Activated CD8-positive, alpha-beta memory T cell treated with anti-CD3 and anti-CD28 coated beads, Interleukin-2, amount 50 U/mL, for 1 hour (primary cell): ENCODE results near the gene SPEG.

Experiments used
- DNase-seq: peaks from one replicate; pipeline ENCODE4 v3.0.0-alpha.2; 2020; ENCODE audit errors: extremely low read depth

Gene SPEG

DNA sequence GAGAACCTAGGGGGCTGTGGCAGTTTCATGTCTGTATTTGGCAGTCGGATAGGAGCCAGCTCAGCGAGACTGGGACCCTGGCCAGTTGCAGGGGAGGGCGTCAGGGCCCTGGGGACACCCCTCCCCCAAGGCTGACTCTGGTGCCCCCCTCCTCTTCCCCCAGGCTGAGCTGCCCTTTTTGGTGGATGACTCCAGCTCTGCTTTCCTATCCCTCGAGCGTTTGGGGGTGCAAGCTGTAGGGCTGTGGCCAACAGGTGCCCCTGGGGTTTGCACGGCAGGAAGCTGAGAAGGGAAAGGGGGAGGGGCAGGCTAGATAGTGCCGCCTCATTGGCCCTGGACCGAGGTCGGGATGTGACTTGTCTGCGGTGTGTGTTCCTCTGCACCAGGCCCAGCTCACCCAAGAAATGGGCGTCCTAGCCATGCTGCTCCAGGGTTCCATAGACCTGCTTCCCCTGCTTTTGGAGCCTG lies 26.4 kb downstream of the SPEG start:
- DNase-seq, result no peak

DNA sequence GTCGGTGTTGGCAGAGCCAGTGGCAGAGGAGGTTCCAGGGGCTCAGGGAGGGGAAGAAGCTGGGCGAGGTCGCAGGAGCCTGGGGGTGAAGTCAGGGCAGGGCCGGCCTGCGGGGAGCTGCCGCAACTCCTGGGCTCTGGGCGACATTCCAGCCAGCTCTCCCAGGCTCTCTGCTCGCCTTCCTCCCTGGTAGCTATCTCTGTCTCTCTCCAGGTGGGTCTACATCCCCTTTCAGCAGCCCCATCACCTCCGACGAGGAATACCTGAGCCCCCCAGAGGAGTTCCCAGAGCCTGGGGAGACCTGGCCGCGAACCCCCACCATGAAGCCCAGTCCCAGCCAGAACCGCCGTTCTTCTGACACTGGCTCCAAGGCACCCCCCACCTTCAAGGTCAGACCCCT lies 27.0 kb downstream of the SPEG start:
- no peak for DNase-seq

DNA sequence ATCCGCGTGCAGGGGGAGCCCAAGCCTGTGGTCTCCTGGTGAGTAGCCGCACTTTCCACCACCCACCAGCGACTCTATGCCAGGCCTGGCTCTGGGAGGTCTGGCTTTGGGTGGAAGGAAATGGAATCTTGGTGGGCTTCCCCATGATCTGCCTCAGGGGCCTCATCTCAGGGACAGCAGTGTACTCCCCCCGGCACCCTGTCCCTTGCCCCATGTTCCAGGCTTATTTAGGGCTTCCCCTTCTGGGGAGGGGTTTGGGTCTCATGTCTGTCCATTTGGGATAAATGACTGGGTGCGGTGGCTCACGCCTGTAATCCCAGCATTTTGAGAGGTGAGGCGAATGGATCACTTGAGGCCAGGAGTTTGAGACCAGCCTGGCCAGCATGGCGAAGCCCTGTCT lies 27.7 kb downstream of the SPEG start:
- DNase-seq, result no peak

DNA sequence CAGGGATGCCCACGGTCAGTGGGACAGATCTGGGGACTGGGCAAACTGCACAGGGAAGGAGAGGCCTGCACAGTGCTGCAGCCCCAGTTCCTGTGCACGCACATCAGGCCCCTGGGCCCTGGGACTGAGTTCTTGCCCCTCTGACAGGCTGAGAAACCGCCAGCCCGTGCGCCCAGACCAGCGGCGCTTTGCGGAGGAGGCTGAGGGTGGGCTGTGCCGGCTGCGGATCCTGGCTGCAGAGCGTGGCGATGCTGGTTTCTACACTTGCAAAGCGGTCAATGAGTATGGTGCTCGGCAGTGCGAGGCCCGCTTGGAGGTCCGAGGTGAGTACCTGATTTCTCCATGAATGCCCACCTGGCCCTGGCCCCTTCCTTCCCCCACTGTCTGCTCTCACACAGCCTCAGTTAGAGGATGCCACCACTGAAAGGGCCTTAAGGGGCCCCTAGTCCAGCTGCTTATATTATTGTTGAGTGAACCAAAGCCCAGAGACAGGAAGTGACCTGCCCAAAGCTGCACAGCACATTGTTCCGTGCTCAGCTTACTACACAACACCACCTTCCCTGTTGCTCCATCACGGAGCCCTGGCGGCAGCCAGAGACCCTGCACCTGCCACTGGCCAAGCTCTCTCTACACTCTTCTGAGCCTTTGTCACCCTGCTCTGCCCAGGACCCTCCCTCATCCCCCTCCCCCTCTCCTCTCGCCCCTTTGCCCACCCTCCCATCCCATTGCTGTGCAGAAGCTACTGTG lies 29.8 kb downstream of the SPEG start:
- DNase-seq, result no peak

DNA sequence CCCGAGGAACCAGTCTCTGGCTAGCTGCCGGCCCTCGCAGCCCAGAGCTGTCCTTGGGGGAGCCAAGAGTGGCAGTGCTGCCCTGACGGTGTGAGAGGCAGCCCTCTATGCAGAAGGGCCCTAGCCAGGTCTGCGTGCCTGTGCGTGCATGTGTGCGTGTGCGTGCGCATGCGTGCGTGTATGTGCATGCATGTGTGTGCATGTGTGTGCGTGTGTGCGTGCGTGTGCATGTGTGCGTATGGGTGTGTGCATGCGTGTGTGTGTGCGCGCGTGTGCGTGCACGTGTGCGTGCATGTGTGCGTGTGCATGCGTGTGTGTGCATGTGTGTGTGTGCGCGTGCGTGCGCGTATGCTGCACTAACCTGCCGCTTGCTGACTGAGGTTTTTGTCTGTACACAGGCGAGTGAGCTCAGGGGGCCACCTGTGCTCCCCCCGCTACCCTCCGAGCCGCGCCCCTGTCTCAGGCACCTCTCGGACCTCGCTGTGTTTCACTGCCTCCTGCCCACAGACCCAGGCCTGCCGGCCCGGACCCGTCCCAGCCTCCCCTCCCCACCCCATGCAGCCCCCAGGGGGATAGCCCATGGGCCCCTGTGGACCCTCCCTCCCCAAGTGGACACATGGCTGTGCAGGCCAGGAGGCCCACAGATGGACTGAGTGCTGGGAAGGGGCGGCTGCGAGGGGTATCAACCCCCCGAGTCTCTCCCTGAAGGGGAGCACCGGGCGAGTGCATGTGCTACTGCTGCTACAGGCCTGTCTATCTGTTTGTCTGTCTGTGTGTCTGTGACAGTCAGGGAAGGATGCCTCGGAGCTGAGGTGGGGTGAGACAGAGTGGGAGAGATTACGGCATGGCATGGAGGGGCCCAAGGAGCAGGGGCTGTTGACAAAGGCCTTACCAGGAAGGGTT lies 31.3 kb downstream of the SPEG start:
- DNase-seq, result no peak

DNA sequence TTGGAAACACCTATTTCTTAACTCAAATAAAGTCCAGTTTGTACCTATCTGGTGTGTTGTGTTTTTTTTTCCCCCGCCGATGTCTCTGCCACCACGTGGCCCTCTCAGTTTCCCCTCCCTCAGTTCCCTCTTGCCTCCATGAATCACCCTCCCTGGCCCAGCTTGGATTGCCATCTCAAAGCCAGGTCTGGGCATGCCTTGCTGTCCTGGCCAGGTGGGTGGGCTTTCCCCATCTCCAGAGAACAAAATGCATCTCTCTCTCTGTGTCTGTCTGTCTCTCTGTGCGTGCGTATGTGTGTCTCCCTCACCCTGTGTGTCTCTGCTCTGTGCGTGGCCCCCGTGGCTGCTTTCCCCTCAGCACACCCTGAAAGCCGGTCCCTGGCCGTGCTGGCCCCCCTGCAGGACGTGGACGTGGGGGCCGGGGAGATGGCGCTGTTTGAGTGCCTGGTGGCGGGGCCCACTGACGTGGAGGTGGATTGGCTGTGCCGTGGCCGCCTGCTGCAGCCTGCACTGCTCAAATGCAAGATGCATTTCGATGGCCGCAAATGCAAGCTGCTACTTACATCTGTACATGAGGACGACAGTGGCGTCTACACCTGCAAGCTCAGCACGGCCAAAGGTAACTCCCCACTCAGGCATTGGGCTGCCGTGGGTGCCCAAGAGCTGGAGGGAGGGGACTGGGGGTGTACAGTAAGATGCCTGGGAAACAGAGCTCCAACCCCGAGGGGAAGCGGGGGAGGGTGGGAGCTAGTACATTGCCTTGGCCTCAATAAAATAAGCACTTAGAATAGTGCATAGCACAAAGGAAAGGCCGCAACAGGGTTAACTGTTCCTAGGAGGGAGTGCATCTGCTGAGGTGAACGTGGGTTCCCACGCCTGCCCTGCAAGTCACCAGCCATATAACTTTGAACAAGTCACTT lies 32.4 kb downstream of the SPEG start:
- DNase-seq, result no peak

DNA sequence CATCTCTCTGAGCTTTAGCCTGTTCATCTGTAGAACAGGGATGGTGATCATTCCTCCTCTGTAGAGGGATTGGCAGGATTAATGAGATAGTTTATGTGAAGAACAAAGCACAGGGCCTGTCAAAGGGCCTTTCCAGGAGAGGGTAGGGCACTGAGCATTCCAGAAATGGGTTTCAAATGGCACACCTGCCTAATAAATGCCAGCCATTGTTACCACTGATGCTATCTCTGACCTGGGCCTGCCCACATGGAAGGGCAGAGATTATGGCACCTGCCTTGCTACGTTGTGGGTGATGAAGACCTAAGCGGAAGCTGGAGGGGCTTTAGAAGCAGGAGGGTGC lies 33.1 kb downstream of the SPEG start:
- DNase-seq, result no peak

DNA sequence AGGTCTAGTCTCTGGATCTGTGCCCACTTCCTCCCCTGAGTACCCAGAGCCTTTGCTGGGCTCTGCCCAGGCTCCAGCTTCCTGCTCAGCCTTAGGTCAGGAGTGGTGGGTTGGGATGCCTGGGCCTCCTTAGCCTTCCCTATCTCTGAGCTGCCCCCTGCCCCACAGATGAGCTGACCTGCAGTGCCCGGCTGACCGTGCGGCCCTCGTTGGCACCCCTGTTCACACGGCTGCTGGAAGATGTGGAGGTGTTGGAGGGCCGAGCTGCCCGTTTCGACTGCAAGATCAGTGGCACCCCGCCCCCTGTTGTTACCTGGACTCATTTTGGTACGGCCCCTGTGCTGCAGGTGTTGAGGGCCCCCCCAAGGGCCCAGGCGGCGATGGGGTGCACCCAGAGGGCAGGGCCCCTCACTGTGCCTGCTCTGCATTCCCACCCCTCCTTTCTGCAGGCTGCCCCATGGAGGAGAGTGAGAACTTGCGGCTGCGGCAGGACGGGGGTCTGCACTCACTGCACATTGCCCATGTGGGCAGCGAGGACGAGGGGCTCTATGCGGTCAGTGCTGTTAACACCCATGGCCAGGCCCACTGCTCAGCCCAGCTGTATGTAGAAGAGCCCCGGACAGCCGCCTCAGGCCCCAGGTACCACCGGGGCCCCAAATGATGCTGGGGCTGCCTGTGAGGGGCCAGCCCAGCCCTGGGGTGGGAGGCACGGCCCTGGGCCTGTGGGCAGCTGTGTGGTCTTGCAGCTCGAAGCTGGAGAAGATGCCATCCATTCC lies 34.0 kb downstream of the SPEG start:
- no peak for DNase-seq

DNA sequence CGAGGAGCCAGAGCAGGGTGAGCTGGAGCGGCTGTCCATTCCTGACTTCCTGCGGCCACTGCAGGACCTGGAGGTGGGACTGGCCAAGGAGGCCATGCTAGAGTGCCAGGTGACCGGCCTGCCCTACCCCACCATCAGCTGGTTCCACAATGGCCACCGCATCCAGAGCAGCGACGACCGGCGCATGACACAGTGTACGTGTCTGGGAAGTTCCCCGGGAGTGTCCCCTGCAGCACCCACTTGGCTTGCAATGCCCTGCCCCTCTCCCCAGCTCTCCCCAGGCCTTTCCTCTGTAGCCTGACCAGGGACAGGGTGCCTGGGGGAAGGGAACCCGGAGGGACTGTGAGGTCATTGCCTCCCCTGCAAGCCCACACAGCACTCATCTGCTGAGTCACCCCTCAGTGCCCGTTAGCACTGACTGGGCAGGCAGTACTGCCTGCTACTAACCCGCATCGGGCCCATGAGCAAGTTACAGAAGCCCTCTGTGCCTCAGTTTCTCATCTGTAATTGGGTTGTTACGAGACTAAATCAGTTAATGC lies 34.6 kb downstream of the SPEG start:
- no peak for DNase-seq

DNA sequence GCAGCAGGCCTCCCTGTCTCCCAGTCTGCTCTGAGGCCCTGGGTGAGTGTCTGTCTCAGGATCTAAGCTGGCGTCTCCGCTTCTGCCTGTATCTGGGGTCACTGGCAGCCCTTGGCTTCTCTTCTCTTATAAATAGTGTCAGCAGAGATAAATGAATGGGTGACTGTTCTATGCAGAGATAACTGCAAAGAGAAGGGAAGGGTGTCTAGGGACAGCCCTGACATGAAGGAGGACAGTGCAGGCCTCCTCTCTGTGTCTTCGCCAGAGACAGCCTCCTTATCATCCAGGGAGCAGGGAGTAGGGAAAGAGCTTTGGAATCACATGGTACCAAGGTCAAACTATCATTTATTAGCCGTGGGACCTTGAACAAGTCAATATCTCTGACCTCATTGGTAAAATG lies 35.8 kb downstream of the SPEG start:
- DNase-seq, result no peak

DNA sequence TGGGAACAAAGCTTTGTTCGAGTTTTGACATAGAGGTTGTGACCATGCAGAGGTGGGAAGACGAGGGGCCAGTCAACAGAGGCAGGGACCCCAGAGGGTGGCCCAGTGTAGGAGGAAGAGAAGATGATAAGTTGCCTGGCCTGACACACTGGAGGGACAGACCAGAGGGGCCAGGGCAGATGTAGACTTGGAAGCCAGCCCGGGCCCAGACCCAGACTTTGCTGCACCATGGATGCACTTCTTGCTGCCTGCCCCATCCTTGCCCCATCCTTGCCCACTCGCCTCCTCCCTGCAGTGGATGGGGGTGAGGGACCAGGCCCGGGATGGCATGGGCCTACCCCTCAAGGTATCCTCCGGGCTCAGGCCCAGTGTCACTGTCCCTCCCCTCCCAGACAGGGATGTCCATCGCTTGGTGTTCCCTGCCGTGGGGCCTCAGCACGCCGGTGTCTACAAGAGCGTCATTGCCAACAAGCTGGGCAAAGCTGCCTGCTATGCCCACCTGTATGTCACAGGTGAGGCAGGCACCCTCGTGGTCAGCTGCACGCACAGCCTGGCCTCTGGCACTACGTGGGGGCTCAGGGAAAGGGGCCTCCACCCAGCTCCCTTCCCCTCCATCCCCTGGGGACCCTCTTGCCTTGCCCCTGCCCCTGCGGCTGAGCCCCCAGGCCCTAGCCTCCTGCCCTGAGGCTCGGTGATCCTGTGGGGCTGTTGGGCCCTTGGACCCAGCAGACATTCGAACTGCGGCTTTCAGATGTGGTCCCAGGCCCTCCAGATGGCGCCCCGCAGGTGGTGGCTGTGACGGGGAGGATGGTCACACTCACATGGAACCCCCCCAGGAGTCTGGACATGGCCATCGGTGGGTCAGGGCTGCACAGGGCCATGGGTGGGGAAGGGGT lies 37.1 kb downstream of the SPEG start:
- no peak for DNase-seq

DNA sequence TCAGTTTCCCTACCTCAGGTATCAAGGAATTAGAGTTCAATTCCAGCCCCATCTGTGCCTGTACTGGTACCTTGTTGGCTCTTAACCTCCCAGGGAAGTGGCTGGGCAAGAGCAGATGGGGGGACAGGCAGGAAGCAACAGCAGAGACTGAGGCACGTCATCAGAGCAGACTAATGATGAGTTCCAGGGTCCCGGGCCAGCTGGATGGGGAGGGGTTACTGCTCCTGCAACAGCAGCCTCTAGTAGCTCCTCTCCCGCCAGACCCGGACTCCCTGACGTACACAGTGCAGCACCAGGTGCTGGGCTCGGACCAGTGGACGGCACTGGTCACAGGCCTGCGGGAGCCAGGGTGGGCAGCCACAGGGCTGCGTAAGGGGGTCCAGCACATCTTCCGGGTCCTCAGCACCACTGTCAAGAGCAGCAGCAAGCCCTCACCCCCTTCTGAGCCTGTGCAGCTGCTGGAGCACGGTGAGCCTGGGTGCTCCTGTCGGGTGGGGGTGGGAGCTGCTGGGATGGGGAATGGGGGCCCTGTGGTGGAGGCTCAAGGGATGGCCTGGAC lies 38.1 kb downstream of the SPEG start:
- DNase-seq, result no peak

DNA sequence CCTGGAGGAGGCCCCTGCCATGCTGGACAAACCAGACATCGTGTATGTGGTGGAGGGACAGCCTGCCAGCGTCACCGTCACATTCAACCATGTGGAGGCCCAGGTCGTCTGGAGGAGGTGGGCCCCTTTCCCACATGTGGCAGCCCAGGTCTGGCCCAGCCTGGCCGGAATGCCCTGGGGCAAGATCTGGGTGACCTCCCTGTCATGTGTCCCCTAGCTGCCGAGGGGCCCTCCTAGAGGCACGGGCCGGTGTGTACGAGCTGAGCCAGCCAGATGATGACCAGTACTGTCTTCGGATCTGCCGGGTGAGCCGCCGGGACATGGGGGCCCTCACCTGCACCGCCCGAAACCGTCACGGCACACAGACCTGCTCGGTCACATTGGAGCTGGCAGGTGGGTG lies 38.9 kb downstream of the SPEG start:
- no peak for DNase-seq

DNA sequence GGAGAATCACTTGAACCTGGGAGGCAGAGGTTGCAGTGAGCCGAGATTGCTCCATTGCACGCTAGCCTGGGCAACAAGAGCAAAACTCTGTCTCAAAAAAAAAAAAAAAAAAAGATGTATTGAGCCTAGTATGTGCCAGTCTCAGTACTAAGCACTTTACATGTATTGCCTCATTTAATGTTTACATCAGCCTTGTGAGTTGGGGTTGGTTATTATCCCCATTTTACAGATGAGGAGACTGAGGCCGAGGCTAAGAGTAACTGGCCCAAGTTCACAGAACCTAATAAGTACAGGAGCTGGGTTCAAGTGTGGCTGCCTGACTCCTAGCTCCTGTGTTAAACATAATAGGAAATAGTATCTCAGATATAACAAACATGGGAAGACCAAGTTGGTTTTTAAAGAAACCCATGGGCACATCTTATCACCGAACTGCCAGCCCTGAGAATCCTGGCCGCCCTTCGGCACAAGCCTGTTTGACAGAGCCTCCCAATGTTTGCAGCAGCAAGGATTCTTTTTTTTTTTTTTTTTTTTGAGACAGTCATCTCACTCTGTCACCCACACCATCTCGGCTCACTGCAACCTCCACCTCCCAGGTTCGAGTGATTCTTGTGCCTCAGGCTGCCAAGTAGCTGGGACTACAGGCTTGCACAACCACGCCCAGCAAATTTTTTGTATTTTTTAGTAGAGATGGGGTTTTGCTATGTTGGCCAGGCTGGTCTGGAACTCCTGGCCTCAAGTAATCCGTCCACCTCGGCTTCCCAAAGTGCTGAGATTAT lies 39.8 kb downstream of the SPEG start:
- no peak for DNase-seq

DNA sequence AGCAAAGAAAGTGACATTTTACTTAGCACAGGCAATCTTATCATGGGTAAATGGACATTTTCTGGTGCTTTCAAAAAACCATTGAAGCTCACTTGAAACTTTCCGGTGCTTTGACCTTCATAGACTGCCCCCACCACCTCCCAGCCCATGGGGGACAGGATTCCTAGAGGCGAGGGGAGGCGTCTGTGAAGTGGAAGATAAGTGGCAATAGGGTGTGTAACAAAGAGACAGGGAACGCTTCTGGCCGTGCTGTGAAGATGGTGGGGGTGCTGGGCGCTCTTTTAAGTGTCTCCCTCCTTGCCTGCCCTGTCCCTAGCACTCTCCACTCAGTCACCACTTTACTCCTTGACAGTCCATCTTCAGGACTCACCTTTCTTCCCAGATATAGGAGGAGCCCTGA lies 40.6 kb downstream of the SPEG start:
- no peak for DNase-seq

DNA sequence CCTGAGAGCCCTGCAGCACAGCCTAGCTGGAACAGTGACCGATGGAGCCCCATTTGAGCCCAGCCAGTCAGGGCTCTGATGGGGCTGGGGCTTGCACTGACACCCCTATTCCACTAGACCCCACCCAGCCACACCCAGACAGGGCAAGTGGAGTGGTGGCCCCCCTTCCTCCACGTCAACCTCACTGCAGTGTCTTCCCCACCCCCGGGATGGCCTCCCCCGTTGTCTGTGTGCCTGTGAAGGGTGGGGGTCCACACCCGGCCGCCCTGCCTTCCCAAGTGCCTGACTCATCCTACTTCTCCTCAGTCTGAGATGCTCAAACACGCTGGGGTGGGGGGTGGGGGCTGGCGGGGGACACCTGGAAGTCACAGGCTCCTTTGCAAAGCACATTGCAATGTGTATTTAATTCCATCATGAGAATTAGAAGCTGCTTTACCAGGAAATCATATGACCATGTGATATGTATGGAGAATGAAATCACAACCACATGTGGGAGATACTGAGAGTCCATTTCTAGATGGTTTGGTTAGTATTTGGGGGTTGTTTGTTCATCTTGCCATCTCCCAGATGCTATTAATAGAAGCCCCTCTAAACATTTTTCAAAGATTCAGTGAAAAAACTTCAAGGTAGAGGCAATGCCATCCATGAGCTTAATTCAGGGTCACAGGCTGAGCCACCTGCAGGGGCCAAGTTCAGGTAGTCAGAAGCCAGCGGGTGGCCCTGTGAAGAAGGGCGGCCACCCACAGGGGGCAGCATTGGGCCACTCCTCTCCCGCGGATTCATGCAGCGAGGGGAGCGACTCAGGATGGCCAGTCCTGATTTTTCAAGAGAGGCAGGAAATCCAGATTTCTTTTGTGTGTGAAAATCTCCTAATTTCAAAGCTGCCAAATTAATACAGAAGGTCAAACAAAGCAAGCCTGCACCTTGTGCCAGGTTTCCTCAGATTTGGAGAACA lies 41.3 kb downstream of the SPEG start:
- no peak for DNase-seq

DNA sequence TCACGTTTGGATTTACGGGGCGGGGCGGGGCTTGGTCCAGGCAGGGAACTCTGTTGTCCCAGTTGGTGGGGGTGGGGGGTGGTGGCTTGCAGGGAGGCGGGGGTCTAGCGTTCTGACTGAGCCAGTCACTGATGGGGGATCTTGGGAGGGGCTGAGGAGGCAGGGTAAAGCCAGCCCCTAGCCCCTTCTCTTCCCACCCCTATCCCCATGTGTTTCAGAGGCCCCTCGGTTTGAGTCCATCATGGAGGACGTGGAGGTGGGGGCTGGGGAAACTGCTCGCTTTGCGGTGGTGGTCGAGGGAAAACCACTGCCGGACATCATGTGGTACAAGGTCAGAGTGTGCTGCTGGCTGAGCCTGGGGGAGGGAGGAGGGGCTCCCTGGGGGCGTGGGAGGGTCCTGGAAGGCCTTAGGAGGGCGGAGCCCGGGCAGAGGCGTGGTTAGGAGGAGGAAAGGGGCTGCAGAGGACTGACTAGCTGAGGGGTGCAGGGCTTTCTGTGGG lies 42.1 kb downstream of the SPEG start:
- DNase-seq, result no peak

DNA sequence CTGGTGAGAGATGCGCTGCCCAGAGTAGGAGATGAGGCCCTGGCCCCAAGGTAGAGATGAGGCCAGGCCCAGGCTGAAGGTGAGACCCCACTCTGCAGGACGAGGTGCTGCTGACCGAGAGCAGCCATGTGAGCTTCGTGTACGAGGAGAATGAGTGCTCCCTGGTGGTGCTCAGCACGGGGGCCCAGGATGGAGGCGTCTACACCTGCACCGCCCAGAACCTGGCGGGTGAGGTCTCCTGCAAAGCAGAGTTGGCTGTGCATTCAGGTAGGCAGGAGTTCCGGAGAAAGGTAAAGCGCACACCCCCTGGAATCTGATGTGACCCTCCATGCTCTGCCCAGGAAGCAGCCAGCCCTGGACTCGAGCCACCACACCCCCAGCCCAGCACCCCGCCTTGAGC lies 42.5 kb downstream of the SPEG start:
- no peak for DNase-seq
